ENCODE data around the gene QTRT2.

QTRT2 gene

GRCh38 chr3:114079761-114080160, 23.2 kb downstream of the QTRT2 start:
- DNase-seq, result no peak

GRCh38 chr3:114080201-114080600, 23.7 kb downstream of the QTRT2 start:
- DNase-seq, result no peak

GRCh38 chr3:114081037-114081436, 24.5 kb downstream of the QTRT2 start:
- DNase-seq, result no peak

DNA sequence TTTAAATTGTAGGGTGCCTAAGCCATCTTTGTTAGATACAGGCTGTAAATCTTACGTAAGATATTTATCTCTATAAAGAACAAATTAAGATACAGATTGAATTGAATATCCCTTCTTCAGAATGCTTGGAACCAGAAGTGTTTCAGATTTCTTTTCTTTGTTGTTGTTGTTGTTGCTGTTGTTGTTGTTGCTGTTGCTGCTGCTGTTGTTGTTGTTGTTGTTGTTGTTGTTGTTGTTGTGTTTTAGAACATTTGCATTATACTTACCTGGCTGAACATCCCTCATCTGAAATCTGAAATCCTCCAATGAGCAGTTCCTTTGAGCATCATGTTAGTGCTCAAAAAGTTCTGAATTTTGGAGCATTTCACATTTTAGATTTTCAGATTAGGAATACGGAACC, 26.6 kb downstream of the QTRT2 start:
- DNase-seq, result no peak

DNA sequence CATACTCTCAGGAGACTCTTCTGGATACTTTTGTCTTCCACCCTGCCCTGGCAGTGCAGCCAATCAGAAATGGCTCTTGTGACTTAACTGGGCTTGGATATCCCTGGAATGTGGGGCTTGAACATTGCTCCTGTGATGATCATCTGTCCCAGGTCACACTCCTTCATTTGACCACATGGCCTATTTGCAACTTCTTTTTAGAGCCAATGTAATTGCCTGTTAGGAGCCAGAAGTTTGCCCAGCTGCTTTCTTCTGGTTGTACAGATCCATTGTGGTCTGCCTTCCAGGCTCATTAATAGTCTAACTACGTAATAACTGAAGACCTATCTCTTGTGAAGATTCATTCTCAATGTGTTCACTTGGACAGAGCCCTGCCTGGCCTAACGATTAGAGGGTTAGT, 29.8 kb downstream of the QTRT2 start:
- no peak for DNase-seq

- no peak for DNase-seq
These were observed 33.1 kb downstream of the QTRT2 start for GRCh38 chr3:114089675-114090074.

GRCh38 chr3:114092151-114093015, 35.8 kb downstream of the QTRT2 start:
- DNase-seq, result no peak

- no peak for DNase-seq
These were observed 36.5 kb downstream of the QTRT2 start for GRCh38 chr3:114093016-114093380.

DNA sequence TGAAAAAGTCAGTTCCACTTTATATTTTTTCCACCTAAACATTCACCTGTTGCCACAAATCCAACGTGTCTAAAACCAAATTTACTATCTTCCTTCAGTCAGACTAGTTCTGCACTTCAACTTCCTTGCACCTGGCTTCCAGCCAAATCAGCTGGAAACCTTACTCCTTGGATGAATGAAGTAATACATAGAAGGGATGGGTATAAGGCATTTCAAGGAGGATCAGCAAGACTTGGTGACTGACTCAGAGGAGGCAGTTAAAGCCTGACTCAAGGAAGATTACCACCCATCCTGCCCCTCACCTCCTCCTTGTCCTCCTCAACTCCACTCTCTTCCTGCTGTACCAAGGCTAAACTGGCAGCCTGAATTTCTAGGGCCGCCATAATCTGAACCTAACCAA, 37.1 kb downstream of the QTRT2 start:
- no peak for DNase-seq

GRCh38 chr3:114095796-114096195, 39.3 kb downstream of the QTRT2 start:
- DNase-seq, result no peak

- no peak for DNase-seq
These were observed 44.6 kb downstream of the QTRT2 start for GRCh38 chr3:114101101-114101500.

DNA sequence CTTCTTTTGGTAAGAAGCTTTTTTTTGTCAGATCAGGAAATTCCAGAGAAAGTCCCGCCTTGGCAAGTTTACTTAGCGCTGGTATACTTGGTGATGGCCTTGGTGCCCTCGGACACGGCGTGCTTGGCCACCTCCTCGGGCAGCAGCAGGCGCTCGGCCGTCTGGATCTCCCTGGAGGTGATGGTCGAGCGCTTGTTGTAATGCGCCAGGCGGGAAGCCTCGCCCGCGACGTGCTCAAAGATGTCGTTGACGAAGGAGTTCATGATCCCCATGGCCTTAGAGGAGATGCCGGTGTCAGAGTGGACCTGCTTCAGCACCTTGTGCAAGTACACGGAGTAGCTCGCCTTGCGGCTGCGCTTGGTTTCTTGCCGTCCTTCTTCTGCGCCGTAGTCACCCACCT, 46.6 kb downstream of the QTRT2 start:
- no peak for DNase-seq

GRCh38 chr3:114103858-114104257, 47.3 kb downstream of the QTRT2 start:
- no peak for DNase-seq

DNA sequence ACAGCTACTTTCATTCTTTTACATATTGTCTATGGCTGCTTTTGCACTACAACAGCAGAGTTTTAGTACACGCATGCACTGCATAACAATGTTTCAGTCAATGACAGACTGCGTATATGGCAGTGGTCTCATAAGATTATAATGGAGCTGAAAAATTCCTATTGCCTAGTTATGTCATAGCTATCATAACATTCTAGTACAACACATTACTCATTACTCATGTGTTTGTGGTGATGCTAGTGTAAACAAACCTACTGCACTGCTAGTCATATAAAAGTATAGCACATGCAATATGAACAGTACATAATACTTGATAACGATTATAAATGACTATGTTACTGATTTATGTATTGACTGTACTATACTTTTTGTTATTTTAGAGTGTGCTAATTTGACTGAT, 47.9 kb downstream of the QTRT2 start:
- DNase-seq, result no peak

DNA sequence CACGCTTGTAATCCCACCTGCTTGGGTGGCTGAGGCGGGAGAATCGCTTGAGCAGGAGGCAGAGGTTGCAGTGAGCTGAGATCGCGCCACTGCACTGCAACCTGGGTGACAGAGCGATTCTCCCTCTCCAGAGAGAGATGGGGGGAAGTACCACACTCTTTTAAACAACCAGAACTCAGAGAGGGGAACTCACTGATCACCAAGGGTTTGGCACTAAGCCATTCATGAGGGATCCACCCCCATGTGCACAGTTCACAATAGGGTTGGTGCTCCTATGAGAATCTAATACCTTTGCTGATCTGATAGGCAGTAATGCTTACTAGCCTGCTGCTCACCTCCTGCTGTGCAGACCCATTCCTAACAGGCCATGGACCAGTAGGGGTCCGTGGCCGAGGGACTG, 51.6 kb downstream of the QTRT2 start:
- DNase-seq, result no peak

DNA sequence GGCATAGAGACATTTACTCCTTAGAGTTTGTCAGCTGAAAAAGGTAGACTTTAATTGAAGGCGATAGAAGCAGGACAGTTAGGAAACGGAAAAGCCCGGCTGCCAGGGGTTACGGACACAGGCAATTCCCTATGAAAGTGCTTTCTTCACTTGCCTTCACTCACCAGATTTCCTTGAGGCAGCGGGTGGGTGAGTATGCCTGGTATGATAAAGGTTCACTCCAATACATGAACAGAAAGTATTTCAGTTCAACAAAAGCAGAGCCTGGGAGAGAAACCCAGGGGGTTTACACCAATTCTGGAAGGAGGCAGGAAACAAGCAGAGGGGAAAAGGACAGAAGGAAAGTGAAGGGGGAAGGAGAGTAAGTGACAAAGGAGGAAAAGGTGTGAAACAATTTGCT, 53.9 kb downstream of the QTRT2 start:
- no peak for DNase-seq

DNA sequence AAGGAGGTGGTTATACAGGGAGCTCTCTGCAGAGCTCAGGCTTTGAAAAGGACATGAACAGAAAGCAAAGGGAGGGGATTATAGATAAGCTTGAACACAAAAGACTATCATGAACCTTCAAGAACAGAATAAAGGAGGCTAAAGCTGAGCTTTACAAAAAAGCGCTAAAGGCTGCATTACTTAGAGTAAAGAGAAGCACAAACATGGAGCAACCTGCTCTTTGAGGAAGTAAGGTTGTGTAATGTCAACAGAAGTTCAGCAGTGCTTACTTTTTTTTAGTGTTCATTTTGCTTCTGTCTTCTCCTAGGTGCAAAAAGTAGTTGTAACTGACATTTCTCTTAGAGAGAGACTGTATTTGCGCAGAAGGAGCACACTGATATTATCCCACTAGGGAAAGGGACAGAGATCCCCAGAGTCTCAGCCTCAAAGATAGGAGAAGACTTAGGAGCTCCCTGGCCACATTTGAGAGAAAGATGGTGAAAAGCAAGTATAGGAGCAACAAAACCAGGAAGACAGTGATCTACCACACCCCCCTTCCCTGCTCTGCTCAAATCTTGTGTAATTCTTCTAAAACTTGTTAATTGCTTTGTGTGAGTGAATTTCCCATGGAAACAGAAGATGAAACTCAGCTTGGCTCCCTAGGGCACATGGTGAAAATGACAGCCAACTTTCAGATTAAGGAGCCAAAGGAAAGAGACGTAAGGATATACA, 54.7 kb downstream of the QTRT2 start:
- no peak for DNase-seq

DNA sequence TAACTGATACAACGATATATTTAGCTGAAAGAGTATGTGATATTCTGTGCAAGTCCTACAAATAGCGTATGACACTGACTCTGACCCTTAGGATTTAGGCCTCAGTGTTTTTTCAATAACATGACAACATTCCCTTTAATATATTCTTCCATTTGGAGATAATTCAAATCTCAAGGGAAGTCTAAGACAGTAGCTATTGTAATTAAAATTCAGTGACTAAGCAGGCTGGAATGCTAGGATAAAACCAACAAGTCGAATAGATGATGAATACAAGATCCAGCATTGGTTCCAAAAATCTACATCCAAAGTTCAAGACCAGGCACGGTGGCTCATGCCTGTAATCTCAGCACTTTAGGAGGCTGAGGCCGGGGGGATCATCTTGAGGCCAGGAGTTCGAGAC, 56.2 kb downstream of the QTRT2 start:
- DNase-seq, result no peak

- DNase-seq, result no peak
These were observed 58.2 kb downstream of the QTRT2 start for GRCh38 chr3:114114719-114115118.

DNA sequence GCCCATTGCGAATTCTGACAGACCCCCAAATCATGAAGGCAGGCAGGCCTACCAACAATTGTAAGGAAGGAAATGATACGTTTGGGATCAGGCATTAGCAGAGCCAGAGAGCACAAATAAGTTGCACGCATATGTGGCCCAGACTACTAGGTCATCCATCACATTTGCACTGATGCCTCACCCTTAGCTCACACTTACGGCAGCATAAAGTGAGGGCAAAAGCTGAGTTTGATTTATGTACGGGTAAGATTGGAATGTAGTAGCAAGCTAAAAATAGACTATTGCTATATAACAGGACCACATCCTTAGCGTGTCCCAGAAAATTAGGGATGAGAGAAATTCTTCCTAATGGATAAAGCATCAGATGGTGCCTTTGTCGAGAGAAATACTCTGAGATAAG, 58.6 kb downstream of the QTRT2 start:
- DNase-seq, result no peak

- DNase-seq, result no peak
These were observed 63.2 kb downstream of the QTRT2 start for GRCh38 chr3:114119776-114120175.

- no peak for DNase-seq
These were observed 63.7 kb downstream of the QTRT2 start for GRCh38 chr3:114120211-114120610.

- no peak for DNase-seq
These were observed 65.6 kb downstream of the QTRT2 start for GRCh38 chr3:114122027-114122709.

DNA sequence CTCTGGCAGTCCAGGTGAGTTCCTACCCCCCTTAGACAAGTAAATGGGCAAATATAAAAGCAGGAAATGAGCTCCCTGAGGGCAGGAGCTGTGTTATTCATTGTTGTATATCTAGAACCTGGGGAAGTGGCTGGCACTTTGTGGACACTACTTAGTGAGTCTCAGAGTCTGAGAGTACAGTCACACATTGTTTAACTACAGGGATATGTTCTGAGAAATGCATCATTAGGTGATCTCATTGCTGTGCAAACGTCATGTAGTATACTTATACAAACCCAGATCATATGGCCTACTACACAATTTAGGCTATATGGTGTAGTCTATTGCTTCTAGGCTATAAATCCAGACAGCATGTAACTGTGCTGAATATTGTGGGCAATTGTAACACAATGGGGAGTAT, 69.9 kb downstream of the QTRT2 start:
- no peak for DNase-seq
